HepG2 (cell line): ENCODE data around the gene VEGFB. TPM values are rescaled to one million over a fixed set of nuclear protein-coding genes. Genes with fewer than 3 reads are reported as not detected.

Experiments used
- BRD4 ChIP-seq: sonication (generic); formaldehyde crosslinking; IDR thresholded peaks from 2 replicates; pipeline ENCODE4 v1.4.0; 2020; ENCODE audit warnings: missing genetic modification reagents
- ETV5 ChIP-seq: IDR thresholded peaks from 2 replicates; pipeline ENCODE4 v1.6.1; 2018; ENCODE audit warnings: missing biosample characterization, missing genetic modification reagents, inconsistent platforms, borderline replicate concordance
- HNRNPL ChIP-seq: fragments of 200-400 bp; formaldehyde crosslinking; IDR thresholded peaks from 2 replicates; pipeline ENCODE4 v1.6.1; 2017; ENCODE audit warnings: mild to moderate bottlenecking, low read depth, low read length
- MIER2 ChIP-seq: IDR thresholded peaks from 2 replicates; pipeline ENCODE4 v1.6.1; 2016; ENCODE audit warnings: missing biosample characterization, missing genetic modification reagents
- PATZ1 ChIP-seq: sonication (generic); formaldehyde crosslinking; IDR thresholded peaks from 2 replicates; pipeline ENCODE4 v1.4.0; 2020; ENCODE audit warnings: missing genetic modification reagents
- POGZ ChIP-seq: sonication (generic); formaldehyde crosslinking; IDR thresholded peaks from 2 replicates; pipeline ENCODE4 v1.4.0; 2020; ENCODE audit warnings: mild to moderate bottlenecking, missing genetic modification reagents
- SAP130 ChIP-seq: IDR thresholded peaks from 2 replicates; pipeline ENCODE4 v1.6.1; 2016; ENCODE audit warnings: low read depth
- SATB2 ChIP-seq: sonication (generic); formaldehyde crosslinking; IDR thresholded peaks from 2 replicates; pipeline ENCODE4 v1.5.0; 2020; ENCODE audit warnings: missing genetic modification reagents
- SNAI1 ChIP-seq: sonication (generic); formaldehyde crosslinking; IDR thresholded peaks from 2 replicates; pipeline ENCODE4 v1.5.0; 2020; ENCODE audit warnings: mild to moderate bottlenecking, missing genetic modification reagents, borderline replicate concordance
- TOPORS ChIP-seq: sonication (generic); formaldehyde crosslinking; IDR thresholded peaks from 2 replicates; pipeline ENCODE4 v1.8.0; 2023; ENCODE audit warnings: mild to moderate bottlenecking, missing genetic modification reagents
- ZBTB39 ChIP-seq: sonication (generic); formaldehyde crosslinking; IDR thresholded peaks from 2 replicates; pipeline ENCODE4 v1.5.0; 2020; ENCODE audit warnings: missing genetic modification reagents
- ZFP36L2 ChIP-seq: sonication (generic); formaldehyde crosslinking; IDR thresholded peaks from 2 replicates; pipeline ENCODE4 v1.4.0; 2020; ENCODE audit warnings: missing genetic modification reagents
- ZFY ChIP-seq: sonication (generic); formaldehyde crosslinking; IDR thresholded peaks from 2 replicates; pipeline ENCODE4 v1.4.0; 2020; ENCODE audit warnings: missing genetic modification reagents
- ZNF142 ChIP-seq: sonication (generic); formaldehyde crosslinking; IDR thresholded peaks from 2 replicates; pipeline ENCODE4 v1.4.0; 2020; ENCODE audit warnings: missing genetic modification reagents
- ZNF30 ChIP-seq: sonication (generic); formaldehyde crosslinking; IDR thresholded peaks from 2 replicates; pipeline ENCODE4 v1.5.0; 2020; ENCODE audit warnings: mild to moderate bottlenecking, missing genetic modification reagents
- ZNF776 ChIP-seq: sonication (generic); formaldehyde crosslinking; IDR thresholded peaks from 2 replicates; pipeline ENCODE4 v1.4.0; 2020; ENCODE audit warnings: mild to moderate bottlenecking, missing genetic modification reagents
- polyA plus RNA-seq, 8 experiments: library from polyadenylated mRNA; depleted of rRNA in 3 of 8; stranded (reverse) in 7 of 8; unstranded in 1 of 8; fragments of >200 nt; fragmentation: Illumina TruSeq in 4 of 8; extraction: Trizol in 4 of 8; gene quantifications; 2 replicates each; pipeline versions ENCODE4 v1.2.1 to v1.2.3, GENCODE V29; 2011 to 2016; ENCODE audit warnings: low read depth in 4 of 8, missing spikeins in 1 of 8, mixed read lengths in 1 of 8; ENCODE audit not compliant: insufficient read depth in 1 of 8
- total RNA-seq, 5 experiments: library from RNA; depleted of rRNA; stranded (reverse); fragments of >200 nt; fragmentation: Illumina TruSeq; extraction: Trizol; gene quantifications; 2 replicates each; pipeline ENCODE4 v1.2.3, GENCODE V29; 2016; ENCODE audit warnings: low read depth in 1 of 5
- TF ChIP-seq, protein P1 (sequence below): IDR thresholded peaks from 2 replicates; pipeline ENCODE4 v1.6.1; 2016; ENCODE audit warnings: control low read depth

Gene VEGFB
- total and polyA plus RNA-seq, 2 of the 13 experiments (the other 11 are each of a cell fraction or from before 2014, with no cell fraction given), result 9.0 to 11.3 TPM

- no peak for TF ChIP-seq BRD4
- TF ChIP-seq SNAI1 (CRISPR knock-in tag), result no peak
- no peak for TF ChIP-seq TOPORS (CRISPR knock-in tag)
- TF ChIP-seq, protein P1, sequence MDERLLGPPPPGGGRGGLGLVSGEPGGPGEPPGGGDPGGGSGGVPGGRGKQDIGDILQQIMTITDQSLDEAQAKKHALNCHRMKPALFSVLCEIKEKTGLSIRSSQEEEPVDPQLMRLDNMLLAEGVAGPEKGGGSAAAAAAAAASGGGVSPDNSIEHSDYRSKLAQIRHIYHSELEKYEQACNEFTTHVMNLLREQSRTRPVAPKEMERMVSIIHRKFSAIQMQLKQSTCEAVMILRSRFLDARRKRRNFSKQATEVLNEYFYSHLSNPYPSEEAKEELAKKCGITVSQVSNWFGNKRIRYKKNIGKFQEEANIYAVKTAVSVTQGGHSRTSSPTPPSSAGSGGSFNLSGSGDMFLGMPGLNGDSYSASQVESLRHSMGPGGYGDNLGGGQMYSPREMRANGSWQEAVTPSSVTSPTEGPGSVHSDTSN (CRISPR knock-in tag), result no peak
- TF ChIP-seq PATZ1 (CRISPR knock-in tag), result peak; percentile 10
- TF ChIP-seq ZBTB39 (CRISPR knock-in tag), result no peak
- no peak for TF ChIP-seq ZNF30 (CRISPR knock-in tag)
- peak; percentile 15 for TF ChIP-seq SAP130 (CRISPR knock-in tag)
- peak; percentile 69; the same call in 1 of the 2 replicates for TF ChIP-seq HNRNPL
- 0 out of 2 replicates have a peak, but pooled peaks have one; percentile 20 for TF ChIP-seq POGZ (CRISPR knock-in tag)
- TF ChIP-seq ZNF142, result no peak
- TF ChIP-seq ETV5 (CRISPR knock-in tag), result no peak
- TF ChIP-seq ZFP36L2, result no peak
- no peak for TF ChIP-seq MIER2 (CRISPR knock-in tag)
- no peak; the same call in 1 of the 2 replicates for TF ChIP-seq ZFY
- TF ChIP-seq ZNF776 (CRISPR knock-in tag), result no peak; the same call in 1 of the 2 replicates
- no peak for TF ChIP-seq SATB2 (CRISPR knock-in tag)
These were observed 11.6 kb downstream of the VEGFB start (continued) for GRCh38 chr11:64245797-64246620.
